NCI-H2196 (cell line): ENCODE data around the gene GRXCR2.
"Not testable (repeated sequence)": the region's sequence is repeated elsewhere in the genome, so short reads cannot be mapped to it uniquely, and the experiment has no call there.

Source experiments
- DNase-seq: peaks from one replicate; lab custom pipeline; 2025; ENCODE audit not compliant: unreplicated experiment; lab: John Stamatoyannopoulos, UW

The GRXCR2 gene

GRCh38 chr5:145887976-145888574 is 15.3 kb upstream of the GRXCR2 start:
- DNase-seq: peak; percentile 21

GRCh38 chr5:145887217-145887616 is 14.4 kb upstream of the GRXCR2 start:
- DNase-seq: no peak

- no peak for DNase-seq
These were observed 2.0 kb upstream of the GRXCR2 start for GRCh38 chr5:145874765-145875164.

GRCh38 chr5:145872486-145872885 is 328 bp downstream of the GRXCR2 start:
- no peak for DNase-seq

GRCh38 chr5:145869753-145870152 is 3.1 kb downstream of the GRXCR2 start:
- DNase-seq: no peak

GRCh38 chr5:145867806-145868205 is 5.0 kb downstream of the GRXCR2 start:
- DNase-seq: no peak

GRCh38 chr5:145864432-145864831 is 8.4 kb downstream of the GRXCR2 start:
- DNase-seq: not testable (repeated sequence)

GRCh38 chr5:145863003-145863402 is 9.8 kb downstream of the GRXCR2 start:
- DNase-seq: no peak

GRCh38 chr5:145859897-145860296 is 12.9 kb downstream of the GRXCR2 start:
- no peak for DNase-seq

GRCh38 chr5:145859453-145859852 is 13.4 kb downstream of the GRXCR2 start:
- no peak for DNase-seq

GRCh38 chr5:145858959-145859358 is 13.9 kb downstream of the GRXCR2 start:
- DNase-seq: no peak

- DNase-seq: no peak
These were observed 16.5 kb downstream of the GRXCR2 start for GRCh38 chr5:145856285-145856818.

- DNase-seq: no peak
These were observed 17.0 kb downstream of the GRXCR2 start for GRCh38 chr5:145855763-145856267.

GRCh38 chr5:145854651-145855258 is 18.1 kb downstream of the GRXCR2 start:
- DNase-seq: peak; percentile 40

- DNase-seq: no peak
These were observed 18.9 kb downstream of the GRXCR2 start for GRCh38 chr5:145853781-145854376.

- no peak for DNase-seq
These were observed 19.8 kb downstream of the GRXCR2 start for GRCh38 chr5:145852990-145853389.

GRCh38 chr5:145848854-145849253 is 24.0 kb downstream of the GRXCR2 start:
- DNase-seq: no peak

GRCh38 chr5:145847499-145848497 is 25.0 kb downstream of the GRXCR2 start:
- DNase-seq: no peak

- no peak for DNase-seq
These were observed 26.7 kb downstream of the GRXCR2 start for GRCh38 chr5:145846081-145846480.

GRCh38 chr5:145841299-145841698 is 31.5 kb downstream of the GRXCR2 start:
- DNase-seq: no peak
